HG03442 (cell line): Measurements from ENCODE around the gene TOP2B.

Source experiments
- ATAC-seq: cut with Tn5 transposase; IDR thresholded peaks from one replicate; pipeline ENCODE4 v1.9.1; 2021; ENCODE audit warnings: mild to moderate bottlenecking, moderate library complexity; ENCODE audit not compliant: unreplicated experiment

Gene TOP2B

GRCh38 chr3:25619382-25619781 is 45.3 kb downstream of the TOP2B start:
- no peak for ATAC-seq

- no peak for ATAC-seq
Measured at GRCh38 chr3:25618028-25618427, 46.7 kb downstream of the TOP2B start.

DNA sequence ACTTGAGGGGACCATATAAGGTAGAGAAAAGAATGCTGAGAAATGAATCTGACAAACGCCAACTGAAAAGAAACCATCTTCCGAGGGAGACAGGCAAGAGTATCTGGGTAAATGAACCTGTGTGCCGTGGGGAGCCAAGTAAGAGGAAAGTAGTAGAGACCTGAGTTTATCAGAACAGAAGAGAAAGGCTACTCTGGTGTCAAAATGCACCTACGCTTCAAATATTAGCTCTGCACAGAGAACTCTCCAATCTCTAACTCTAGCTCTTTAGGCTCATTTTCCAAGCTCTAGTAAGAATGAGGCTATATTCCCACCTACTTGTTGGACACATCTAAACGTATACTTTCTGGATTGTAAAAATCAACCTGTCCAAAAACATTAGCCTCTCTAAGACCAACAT is 53.5 kb downstream of the TOP2B start:
- ATAC-seq = no peak

DNA sequence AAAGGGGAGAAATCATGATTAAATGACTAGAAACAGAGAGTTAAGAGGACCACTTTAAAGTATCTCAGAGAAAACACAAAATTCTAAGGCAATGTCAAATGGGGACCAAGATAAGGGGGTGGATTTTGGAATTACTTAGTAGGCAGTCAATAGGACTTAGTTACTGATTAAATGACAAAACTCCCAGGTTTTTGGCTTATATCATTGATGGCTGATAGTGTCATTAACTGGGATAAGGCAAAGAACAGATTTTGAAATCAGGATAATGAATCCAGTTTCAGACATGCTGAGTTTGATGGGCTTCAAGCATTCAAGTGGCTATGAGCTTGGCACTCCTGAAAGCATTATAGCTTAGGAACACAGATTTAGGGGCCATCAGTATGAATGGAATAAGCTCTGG is 53.9 kb downstream of the TOP2B start:
- no peak for ATAC-seq

GRCh38 chr3:25610167-25610566 is 54.5 kb downstream of the TOP2B start:
- no peak for ATAC-seq

DNA sequence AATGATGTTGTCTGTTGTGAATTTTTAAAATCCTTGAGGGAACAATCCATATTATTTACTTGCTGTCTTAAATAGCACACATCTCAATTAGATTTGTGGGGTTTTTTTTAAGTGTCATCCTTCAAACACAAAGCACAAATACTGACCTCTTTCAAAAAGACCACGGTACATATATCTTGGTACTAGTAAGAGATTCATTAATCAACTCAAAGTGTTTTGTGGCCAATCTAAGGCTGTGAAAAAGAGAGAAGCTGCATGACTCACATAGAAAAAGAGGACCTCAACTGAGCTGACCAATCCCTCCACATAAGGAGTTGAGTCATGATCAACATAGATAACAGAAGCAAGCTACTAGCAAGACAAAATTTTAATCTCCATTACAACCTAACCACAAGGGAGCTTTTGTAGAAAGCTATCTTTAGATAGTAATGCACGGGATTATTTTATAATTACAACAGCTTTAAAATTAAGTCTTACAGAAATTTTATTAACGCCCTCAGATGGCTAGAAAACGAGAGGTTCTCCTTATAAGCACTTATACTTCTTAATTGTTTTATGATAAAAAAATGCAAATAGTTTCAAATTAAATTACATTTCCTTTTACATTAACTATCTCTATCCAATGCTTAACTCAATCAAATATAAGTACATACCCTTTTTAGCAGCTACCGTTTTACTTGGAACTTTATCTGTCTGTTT is 60.5 kb downstream of the TOP2B start:
- ATAC-seq = peak; percentile 63

- ATAC-seq = no peak
Measured at GRCh38 chr3:25603703-25604102, 61.0 kb downstream of the TOP2B start.

DNA sequence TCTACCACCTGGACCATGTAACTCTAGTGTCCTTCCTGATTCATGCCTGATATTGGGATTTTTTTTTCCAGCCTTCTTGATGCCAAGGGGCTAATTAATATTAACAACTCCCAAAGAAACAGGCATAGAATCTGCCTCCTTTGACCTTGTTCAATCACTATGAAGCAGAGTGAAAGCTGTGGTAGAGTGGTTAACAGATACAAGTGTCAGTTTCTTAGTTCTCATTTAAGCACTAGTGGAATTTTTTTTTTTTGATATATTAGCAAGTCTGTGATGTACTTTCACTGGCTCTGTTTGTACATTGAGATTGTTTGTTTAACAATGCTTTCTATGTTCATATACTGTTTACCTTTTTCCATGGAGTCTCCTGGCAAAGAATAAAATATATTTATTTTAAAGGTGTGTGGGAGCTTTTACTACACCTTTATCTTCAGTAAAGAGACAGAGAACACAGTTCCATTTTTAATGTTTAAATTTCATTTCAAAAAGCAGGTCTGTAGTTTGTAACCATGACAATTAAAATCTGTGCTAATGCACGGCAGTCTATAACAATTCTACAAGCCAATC is 67.1 kb downstream of the TOP2B start:
- no peak for ATAC-seq

- ATAC-seq = no peak
Measured at GRCh38 chr3:25594007-25594502, 70.7 kb downstream of the TOP2B start.

- ATAC-seq = no peak
Measured at GRCh38 chr3:25593001-25593400, 71.7 kb downstream of the TOP2B start.

DNA sequence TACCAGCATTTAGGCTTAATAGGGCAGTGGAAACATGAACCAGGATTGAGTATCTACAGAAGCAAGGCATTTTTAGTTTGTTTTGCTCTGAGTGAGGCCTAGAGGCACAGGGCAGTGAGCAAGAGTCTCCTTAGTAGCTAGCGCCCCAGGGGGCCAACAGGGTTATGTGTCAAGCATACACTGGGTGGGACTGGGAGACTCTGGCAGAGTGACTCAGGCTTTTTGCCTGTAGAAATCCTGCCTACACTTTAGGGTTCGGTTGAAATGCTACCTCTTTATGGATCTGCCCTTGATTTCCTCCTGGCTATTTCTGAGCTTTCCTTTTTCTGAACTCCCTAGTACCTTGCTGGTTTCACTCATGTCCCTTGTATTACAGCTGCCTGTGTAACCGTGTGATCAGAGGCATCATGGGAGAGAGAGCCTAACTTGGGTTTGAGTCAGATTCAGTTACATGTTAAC is 72.2 kb downstream of the TOP2B start:
- peak; percentile 41 for ATAC-seq

- ATAC-seq = no peak
Measured at GRCh38 chr3:25589783-25590258, 74.9 kb downstream of the TOP2B start.

GRCh38 chr3:25589104-25589782 is 75.5 kb downstream of the TOP2B start:
- no peak for ATAC-seq

DNA sequence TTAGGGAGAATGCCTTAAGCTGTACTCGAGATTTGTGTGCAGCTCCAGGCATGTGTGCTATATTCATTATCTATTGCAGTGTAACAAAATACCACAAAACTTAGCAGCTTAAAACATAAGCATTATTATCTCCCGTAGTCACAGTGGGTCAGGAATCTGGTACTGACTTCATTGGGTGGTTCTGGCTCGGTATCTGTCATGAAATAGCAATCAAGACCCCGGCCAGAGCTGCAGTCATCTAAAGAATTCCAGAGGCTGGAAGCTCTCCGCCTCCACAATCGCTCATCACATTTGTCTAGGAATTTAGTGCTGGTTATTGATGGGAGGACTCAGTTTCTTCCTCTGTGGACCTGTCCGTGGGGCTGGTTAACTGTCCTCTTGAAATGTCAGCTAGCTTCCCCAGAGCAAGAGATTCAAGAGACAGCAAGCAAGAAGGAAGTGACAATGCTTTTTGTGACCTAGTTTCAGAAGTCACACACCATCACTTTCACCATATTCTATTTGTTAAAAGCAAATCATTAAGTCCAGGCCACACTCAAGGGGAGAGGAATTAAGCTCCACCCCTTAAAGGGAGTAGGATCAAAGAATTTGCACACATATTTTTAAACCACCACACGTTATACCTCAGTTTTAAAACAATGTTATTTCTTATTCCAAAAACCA is 76.1 kb downstream of the TOP2B start:
- no peak for ATAC-seq

DNA sequence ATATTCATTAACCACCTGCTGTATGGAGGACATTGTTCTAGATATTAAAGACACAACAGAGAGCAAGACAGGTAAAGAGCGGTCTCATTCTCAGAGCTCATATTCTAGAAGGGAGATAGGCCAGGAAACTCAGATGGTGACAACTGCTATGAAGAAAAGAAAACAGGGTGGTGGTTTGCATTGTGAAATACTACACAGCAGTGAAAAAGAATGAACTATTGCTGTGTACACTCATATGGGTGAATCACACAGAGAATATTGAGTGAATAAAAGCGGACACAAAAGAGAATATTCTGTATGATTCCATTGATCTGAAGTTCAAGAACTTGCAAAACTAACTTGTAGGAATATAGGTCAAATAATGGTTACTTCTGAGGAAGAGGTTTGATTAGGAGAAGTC is 76.7 kb downstream of the TOP2B start:
- ATAC-seq = no peak

DNA sequence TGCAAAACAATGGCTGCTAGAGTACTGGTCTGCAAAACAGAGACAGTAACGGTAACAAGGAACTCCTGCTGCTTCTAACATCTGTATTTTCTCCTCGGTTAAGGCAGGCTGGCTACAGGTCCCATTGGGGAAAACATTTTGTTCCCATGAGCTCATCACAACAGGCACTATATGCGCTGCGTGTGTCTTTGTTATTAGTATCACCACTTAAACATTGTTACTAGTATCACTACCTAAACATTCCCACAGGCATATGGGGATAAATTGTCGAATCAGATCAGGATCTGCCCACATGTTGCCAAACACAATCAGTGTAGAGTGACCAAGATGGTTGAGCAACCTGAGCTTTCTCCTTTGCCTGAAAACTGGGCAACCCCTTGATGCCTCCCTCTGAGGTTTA is 77.2 kb downstream of the TOP2B start:
- ATAC-seq = no peak

GRCh38 chr3:25587094-25587493 is 77.6 kb downstream of the TOP2B start:
- no peak for ATAC-seq

- ATAC-seq = no peak
Measured at GRCh38 chr3:25586553-25586952, 78.2 kb downstream of the TOP2B start.

DNA sequence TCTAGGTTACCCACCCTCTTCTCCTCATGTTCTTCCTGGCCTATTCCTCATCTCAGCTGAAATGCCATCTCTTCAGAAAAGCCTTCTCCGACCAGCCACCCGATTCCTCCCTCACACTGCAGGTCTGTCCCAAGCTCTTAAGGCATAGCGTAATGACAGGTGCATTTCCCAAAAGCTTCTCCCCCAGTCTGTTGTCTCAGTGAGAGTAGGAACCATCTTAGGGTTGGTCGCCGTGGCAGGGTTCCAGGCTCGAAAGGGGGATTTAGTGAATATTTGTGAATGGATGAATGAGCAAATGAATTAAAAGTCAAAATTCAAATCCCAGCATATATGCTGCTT is 78.6 kb downstream of the TOP2B start:
- ATAC-seq = no peak

DNA sequence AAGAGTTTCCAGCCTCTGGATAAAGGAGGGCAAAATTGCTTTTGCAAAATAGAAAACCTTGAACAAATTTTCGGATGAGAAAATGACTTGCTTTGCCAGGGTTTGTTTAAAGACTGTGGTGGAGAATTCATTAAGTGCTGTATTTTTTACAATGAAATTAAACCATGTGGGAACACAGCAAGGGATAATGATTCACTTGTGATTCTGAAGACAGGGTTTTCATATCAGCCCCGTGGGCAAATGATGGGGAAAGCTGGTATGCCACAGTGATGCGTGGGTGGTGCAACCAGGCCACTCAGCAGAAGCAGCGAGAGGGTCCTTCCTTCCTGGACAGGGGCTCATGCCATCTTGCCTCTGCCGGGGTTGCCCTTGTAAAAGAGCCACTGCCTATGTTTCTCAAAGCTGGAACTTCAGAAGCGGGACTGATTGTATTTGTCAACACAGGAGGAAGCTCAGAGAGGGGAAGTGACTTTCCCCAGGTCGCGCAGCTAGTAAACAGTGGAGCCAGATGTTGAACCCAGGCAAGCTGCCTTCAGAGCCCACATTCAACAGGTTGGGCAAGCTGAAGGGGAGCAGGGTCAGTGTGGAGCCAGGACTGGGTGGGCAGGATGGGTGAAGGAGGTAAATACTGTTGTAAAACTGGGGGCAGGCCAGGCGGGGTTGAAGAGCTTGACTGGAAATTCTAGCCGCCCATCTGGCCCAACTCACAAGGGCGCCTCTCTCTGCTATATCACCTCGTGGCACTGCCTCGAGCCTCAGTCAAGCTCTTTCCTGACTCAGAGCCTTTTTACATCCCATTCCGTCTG is 79.1 kb downstream of the TOP2B start:
- no peak for ATAC-seq
